DMS 273 treated with DMSO at 0.1 percent for 48 hours (cell line): ENCODE measurements around the gene AK1.

Experiments used
- DNase-seq: peaks from one replicate; lab custom pipeline; 2025; lab: John Stamatoyannopoulos, UW

AK1 gene

DNA sequence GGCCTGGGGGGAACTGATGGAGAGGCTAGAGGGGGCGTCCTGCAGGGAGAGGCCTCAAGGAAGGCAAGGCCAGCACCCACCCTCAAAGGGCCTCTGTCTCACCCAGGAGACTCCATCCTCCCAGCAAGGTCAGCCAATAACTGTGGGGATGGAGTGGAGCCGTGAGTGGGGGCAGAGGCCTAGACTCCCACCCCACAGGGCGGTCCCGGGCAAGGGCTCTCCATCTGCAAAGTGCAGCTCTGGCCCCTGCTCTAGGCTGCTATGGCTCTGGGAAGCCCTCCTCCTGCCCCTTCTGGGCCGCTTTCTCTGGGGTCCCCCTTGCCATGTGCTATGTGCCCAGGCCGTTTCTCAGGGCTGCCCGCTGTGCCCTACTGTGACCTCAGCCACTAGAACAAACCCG, 60.7 kb downstream of the AK1 start:
- no peak for DNase-seq
